H9 (cell line): ENCODE results near the gene USP5. TPM values are rescaled to one million over a fixed set of nuclear protein-coding genes. Genes with fewer than 3 reads are reported as not detected.

Experiments
- DNase-seq: peaks from one replicate; pipeline ENCODE4 v3.0.0-alpha.2; 2017
- H2AFZ ChIP-seq: one replicate; pipeline ENCODE4 v1.6.1; 2013; ENCODE audit warnings: mild to moderate bottlenecking, low read length, control low read depth, moderate library complexity
- H2AK5ac ChIP-seq: 2 replicates; pipeline ENCODE4 v1.6.1; 2013; ENCODE audit warnings: low read length, control low read depth, mixed read lengths; ENCODE audit not compliant: insufficient read length
- H2BK120ac ChIP-seq: one replicate; pipeline ENCODE4 v1.6.1; 2013; ENCODE audit warnings: low read depth, mild to moderate bottlenecking, low read length, control low read depth, inconsistent platforms; ENCODE audit not compliant: poor library complexity, severe bottlenecking
- H2BK12ac ChIP-seq: 2 replicates; pipeline ENCODE4 v1.6.1; 2013; ENCODE audit warnings: low read length, control low read depth, mixed read lengths, low read depth; ENCODE audit not compliant: insufficient read length
- H2BK15ac ChIP-seq: 2 replicates; pipeline ENCODE4 v1.6.1; 2013; ENCODE audit warnings: low read depth, low read length, control low read depth
- H2BK20ac ChIP-seq: one replicate; pipeline ENCODE4 v1.6.1; 2013; ENCODE audit warnings: low read depth, mild to moderate bottlenecking, low read length, control low read depth, inconsistent platforms; ENCODE audit not compliant: poor library complexity, severe bottlenecking
- H2BK5ac ChIP-seq: 2 replicates; pipeline ENCODE4 v1.6.1; 2013; ENCODE audit warnings: low read length, control low read depth, mixed read lengths; ENCODE audit not compliant: insufficient read length
- H3K14ac ChIP-seq: 2 replicates; pipeline ENCODE4 v1.6.1; 2013; ENCODE audit warnings: low read length, control low read depth; ENCODE audit not compliant: insufficient read depth
- H3K18ac ChIP-seq: 2 replicates; pipeline ENCODE4 v1.6.1; 2013; ENCODE audit warnings: low read depth, mild to moderate bottlenecking, mixed read lengths, low read length, control low read depth; ENCODE audit not compliant: insufficient read length
- H3K23ac ChIP-seq: 2 replicates; pipeline ENCODE4 v1.6.1; 2013; ENCODE audit warnings: low read length, control low read depth, mixed read lengths, low read depth; ENCODE audit not compliant: insufficient read length
- H3K23me2 ChIP-seq: 2 replicates; pipeline ENCODE4 v1.6.1; 2013; ENCODE audit warnings: low read depth, mild to moderate bottlenecking, mixed read lengths, low read length, control low read depth; ENCODE audit not compliant: insufficient read length, poor library complexity, severe bottlenecking
- H3K27ac ChIP-seq: 2 replicates; pipeline ENCODE4 v1.5.1; 2013; ENCODE audit warnings: low read length, control low read depth, mixed read lengths, low read depth; ENCODE audit not compliant: insufficient read length
- H3K27me3 ChIP-seq: 2 replicates; pipeline ENCODE4 v1.6.1; 2013; ENCODE audit warnings: low read length, control low read depth, inconsistent platforms; ENCODE audit not compliant: insufficient read depth
- H3K4ac ChIP-seq: 2 replicates; pipeline ENCODE4 v1.6.1; 2013; ENCODE audit warnings: low read depth, mild to moderate bottlenecking, control low read depth, inconsistent platforms, low read length, moderate library complexity
- H3K4me1 ChIP-seq: 2 replicates; pipeline ENCODE4 v1.6.1; 2013; ENCODE audit warnings: low read length, control low read depth, inconsistent platforms; ENCODE audit not compliant: insufficient read depth
- H3K4me2 ChIP-seq: 2 replicates; pipeline ENCODE4 v1.6.1; 2013; ENCODE audit warnings: low read length, control low read depth, mixed read lengths; ENCODE audit not compliant: insufficient read length, insufficient read depth
- H3K56ac ChIP-seq: 2 replicates; pipeline ENCODE4 v1.6.1; 2013; ENCODE audit warnings: low read depth, mild to moderate bottlenecking, mixed read lengths, low read length, control low read depth; ENCODE audit not compliant: insufficient read length
- H3K79me1 ChIP-seq: 2 replicates; pipeline ENCODE4 v1.6.1; 2013; ENCODE audit warnings: low read depth, mild to moderate bottlenecking, moderate library complexity, low read length, control low read depth, inconsistent platforms; ENCODE audit not compliant: insufficient read depth, poor library complexity, severe bottlenecking
- H3K79me2 ChIP-seq: 2 replicates; pipeline ENCODE4 v1.6.1; 2013; ENCODE audit warnings: low read length, control low read depth, inconsistent platforms; ENCODE audit not compliant: insufficient read depth
- H3K9ac ChIP-seq: 2 replicates; pipeline ENCODE4 v1.6.1; 2013; ENCODE audit warnings: low read length, control low read depth, mixed read lengths; ENCODE audit not compliant: insufficient read length; ENCODE audit errors: extremely low read depth
- H3K9me3 ChIP-seq: one replicate; pipeline ENCODE4 v1.6.1; 2013; ENCODE audit warnings: low read depth, low read length, inconsistent platforms; ENCODE audit not compliant: control insufficient read depth
- H3T11ph ChIP-seq: one replicate; pipeline ENCODE4 v1.6.1; 2013; ENCODE audit warnings: mild to moderate bottlenecking, low read length, control low read depth, inconsistent platforms
- H4K20me1 ChIP-seq: one replicate; pipeline ENCODE4 v1.6.1; 2013; ENCODE audit not compliant: control insufficient read depth, insufficient read length, insufficient read depth
- H4K5ac ChIP-seq: 2 replicates; pipeline ENCODE4 v1.6.1; 2013; ENCODE audit warnings: low read depth, mild to moderate bottlenecking, mixed read lengths, low read length, control low read depth; ENCODE audit not compliant: insufficient read length
- H4K8ac ChIP-seq: replicated peaks from 2 replicates; pipeline ENCODE4 v1.6.1; 2013; ENCODE audit warnings: low read length, control low read depth, mixed read lengths, low read depth; ENCODE audit not compliant: insufficient read length
- H4K91ac ChIP-seq: 2 replicates; pipeline ENCODE4 v1.6.1; 2013; ENCODE audit warnings: low read depth, mild to moderate bottlenecking, moderate library complexity, mixed read lengths, low read length, control low read depth; ENCODE audit not compliant: insufficient read length
- H3K27ac Mint-ChIP-seq, 3 experiments: 2 replicates in 2 of 3; 3 replicates in 1 of 3; pipeline ENCODE4 v1.8.0; 2020 to 2021; ENCODE audit warnings: mixed read lengths in 3 of 3, mild to moderate bottlenecking in 1 of 3, moderate library complexity in 1 of 3
- H3K27me3 Mint-ChIP-seq: 2 replicates; pipeline ENCODE4 v1.8.0; 2021; ENCODE audit warnings: low read depth, mild to moderate bottlenecking, moderate library complexity, mixed read lengths
- H3K36me3 Mint-ChIP-seq, 3 experiments: 2 replicates in 2 of 3; 3 replicates in 1 of 3; pipeline ENCODE4 v1.8.0; 2020 to 2021; ENCODE audit warnings: low read depth in 3 of 3, mixed read lengths in 3 of 3; ENCODE audit not compliant: insufficient read depth in 1 of 3
- H3K4me1 Mint-ChIP-seq, 2 experiments: 2 replicates each; pipeline ENCODE4 v1.8.0; 2020; ENCODE audit warnings: mixed read lengths in 2 of 2
- H3K4me3 Mint-ChIP-seq, 2 experiments: 2 replicates in 1 of 2; 3 replicates in 1 of 2; pipeline ENCODE4 v1.8.0; 2020 to 2021; ENCODE audit warnings: mild to moderate bottlenecking in 2 of 2, mixed read lengths in 2 of 2, moderate library complexity in 1 of 2
- H3K9me3 Mint-ChIP-seq, 2 experiments: 2 replicates in 1 of 2; 3 replicates in 1 of 2; pipeline ENCODE4 v1.8.0; 2020; ENCODE audit warnings: mild to moderate bottlenecking in 2 of 2, mixed read lengths in 2 of 2, moderate library complexity in 1 of 2
- CTCF ChIP-seq: fragments of 200-600 bp; sonication (generic); conservative IDR thresholded peaks from 3 replicates; pipeline ENCODE4 v1.8.0; 2021; ENCODE audit warnings: antibody characterized with exemption, mild to moderate bottlenecking
- WGBS: extraction: QIAGEN DNeasy Blood & Tissue Kit; methylation state at CpG from one replicate; pipeline ENCODE4 v1.1.7; 2013; ENCODE audit warnings: missing lambda C conversion rate, low lambda C conversion rate, mixed read lengths; ENCODE audit not compliant: insufficient read length; ENCODE audit errors: extremely low coverage; 5-methylcytosine and 5-hydroxymethylcytosine counted together
- total RNA-seq: library from RNA; stranded (reverse); gene quantifications from 2 replicates; pipeline ENCODE4 v1.2.1, GENCODE V29; 2021

The USP5 gene
- total RNA-seq, 1 experiment from 2014 or later, result 143 TPM

- Histone ChIP-seq H4K5ac (no peak overlapping the region), H4K91ac (no peak overlapping the region), H2BK5ac (no peak overlapping the region), H3K79me1 (no peaks in the 10 kb centered on the region), H2BK12ac (no peak overlapping the region), H3K18ac (no peak overlapping the region), H3K23ac (no peak overlapping the region), H2BK15ac (no peak overlapping the region), H4K8ac (no peak overlapping the region), H2AFZ (no peak overlapping the region), H3K4me1 (peaks cover 2% of the 10 kb centered on the region; the same call in 1 of the 2 replicates), H3K23me2 (no peaks in the 10 kb centered on the region), H3K14ac (no peak overlapping the region), H2BK120ac (no peak overlapping the region), H3K79me2 (no peaks in the 10 kb centered on the region), H3K27ac (no peak overlapping the region), H2AK5ac (no peak overlapping the region), H4K20me1 (no peaks in the 10 kb centered on the region), H3K9ac (no peak overlapping the region), H3K4ac (no peak overlapping the region), H3T11ph (no peak overlapping the region), H3K9me3 (no peaks in the 10 kb centered on the region), H3K27me3 (no peaks in the 10 kb centered on the region), H3K4me2 (no peak overlapping the region), H3K56ac (no peak overlapping the region), H2BK20ac (no peak overlapping the region)
- no CpG with 5 or more reads among the region's 5 CpGs for WGBS
- Mint-ChIP-seq H3K27me3 (no peaks in the 10 kb centered on the region), H3K4me1 (peaks cover 22 to 32% of the 10 kb centered on the region in 2 experiments), H3K4me3 (no peak overlapping the region), H3K27ac (no peak overlapping the region), H3K36me3 (peaks cover 0 to 32% (median 22%) of the 10 kb centered on the region in 3 experiments; a peak in 4 of 7 replicates), H3K9me3 (no peaks in the 10 kb centered on the region)
- TF ChIP-seq CTCF, result no peak
- DNase-seq, result no peak
Observed at GRCh38 chr12:6883252-6883651, 31.3 kb downstream of the USP5 start.
